AG04449 (cell line): ENCODE data around the gene TMEM14A.

Experiments
- CTCF ChIA-PET: fragments of 350-600 bp; formaldehyde crosslinking; extraction: SDS; loops from one replicate; lab custom pipeline; 2021; ENCODE audit warnings: antibody characterized with exemption; lab: Yijun Ruan, JAX
- POLR2A ChIA-PET: fragments of 400-600, 350-600 bp; formaldehyde crosslinking; extraction: SDS; loops from one replicate; lab custom pipeline; 2020; ENCODE audit warnings: antibody characterized with exemption, inconsistent platforms; lab: Yijun Ruan, JAX
- DNase-seq: peaks from one replicate; pipeline ENCODE4 v3.0.0-alpha.2; 2010; ENCODE audit warnings: low read depth, low spot score
- H3K4me3 ChIP-seq: 2 replicates; pipeline ENCODE4 v1.5.1; 2011; ENCODE audit warnings: low read depth, mild to moderate bottlenecking, control low read depth, low read length
- TF ChIP-seq, protein P1 (sequence below): IDR thresholded peaks from one replicate; pipeline ENCODE4 v1.5.1; 2011; ENCODE audit warnings: mild to moderate bottlenecking, moderate library complexity, low read length, control low read depth, inconsistent platforms; ENCODE audit not compliant: insufficient read depth; ENCODE audit errors: missing control alignments

TMEM14A gene

DNA sequence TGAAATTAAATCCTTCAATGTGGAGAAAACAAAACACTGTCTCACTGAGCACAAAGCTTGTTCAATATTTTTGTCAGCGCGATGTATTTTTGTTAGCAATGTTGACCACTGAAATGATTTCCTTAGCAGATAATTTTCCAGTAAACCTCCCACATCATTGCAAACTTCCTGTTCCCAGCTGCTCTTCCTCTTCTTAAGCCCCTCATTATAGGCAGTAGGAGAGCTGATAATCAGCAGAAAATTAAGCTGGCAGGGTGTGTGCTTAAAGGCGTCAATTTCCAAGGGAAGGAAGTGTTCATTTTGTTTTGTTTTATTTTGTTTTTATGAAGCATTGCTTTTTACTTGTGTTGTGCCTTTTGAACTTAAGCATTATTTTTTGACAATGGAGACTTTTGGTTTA is 29.1 kb upstream of the TMEM14A start:
- TF ChIP-seq, protein P1, sequence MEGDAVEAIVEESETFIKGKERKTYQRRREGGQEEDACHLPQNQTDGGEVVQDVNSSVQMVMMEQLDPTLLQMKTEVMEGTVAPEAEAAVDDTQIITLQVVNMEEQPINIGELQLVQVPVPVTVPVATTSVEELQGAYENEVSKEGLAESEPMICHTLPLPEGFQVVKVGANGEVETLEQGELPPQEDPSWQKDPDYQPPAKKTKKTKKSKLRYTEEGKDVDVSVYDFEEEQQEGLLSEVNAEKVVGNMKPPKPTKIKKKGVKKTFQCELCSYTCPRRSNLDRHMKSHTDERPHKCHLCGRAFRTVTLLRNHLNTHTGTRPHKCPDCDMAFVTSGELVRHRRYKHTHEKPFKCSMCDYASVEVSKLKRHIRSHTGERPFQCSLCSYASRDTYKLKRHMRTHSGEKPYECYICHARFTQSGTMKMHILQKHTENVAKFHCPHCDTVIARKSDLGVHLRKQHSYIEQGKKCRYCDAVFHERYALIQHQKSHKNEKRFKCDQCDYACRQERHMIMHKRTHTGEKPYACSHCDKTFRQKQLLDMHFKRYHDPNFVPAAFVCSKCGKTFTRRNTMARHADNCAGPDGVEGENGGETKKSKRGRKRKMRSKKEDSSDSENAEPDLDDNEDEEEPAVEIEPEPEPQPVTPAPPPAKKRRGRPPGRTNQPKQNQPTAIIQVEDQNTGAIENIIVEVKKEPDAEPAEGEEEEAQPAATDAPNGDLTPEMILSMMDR, result no peak
- no peak for DNase-seq
- CTCF ChIA-PET, result interaction anchor here (1.4 to 12.7 kb wide), 4 partner anchors 8 to 66 kb away, joined by 4 to 169 read pairs (median 6); partner anchors contain the start of gene TRAM2
- H3K4me3 ChIP-seq, result no peak overlapping the region
- POLR2A ChIA-PET, result no interaction called here

DNA sequence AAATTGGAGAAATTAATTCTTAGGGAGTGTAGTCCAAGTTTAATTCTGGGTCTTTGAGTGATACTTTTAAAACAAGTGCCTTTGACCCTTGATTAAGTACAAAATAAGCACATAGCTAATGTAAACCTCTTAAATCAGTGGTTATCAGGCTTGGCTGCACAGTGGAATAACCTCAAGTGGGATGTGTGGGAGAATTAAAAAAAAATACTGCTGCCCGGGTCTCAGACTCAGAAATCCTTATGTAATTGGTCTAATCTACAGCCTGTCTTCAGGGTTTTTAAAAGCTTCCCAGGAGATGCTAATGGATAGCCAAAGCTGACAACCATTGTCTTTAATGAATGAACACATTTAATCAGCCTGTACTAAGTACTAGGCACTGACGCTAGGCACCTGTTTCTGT is 28.5 kb upstream of the TMEM14A start:
- DNase-seq, result no peak
- ChIA-PET CTCF (interaction anchor here (1.4 to 12.7 kb wide), 3 partner anchors 8 to 44 kb away, joined by 5 to 169 read pairs (median 8); no protein-coding TSS in a partner anchor), POLR2A (no interaction called here)
- no peak overlapping the region for H3K4me3 ChIP-seq
- TF ChIP-seq, protein P1, result no peak

DNA sequence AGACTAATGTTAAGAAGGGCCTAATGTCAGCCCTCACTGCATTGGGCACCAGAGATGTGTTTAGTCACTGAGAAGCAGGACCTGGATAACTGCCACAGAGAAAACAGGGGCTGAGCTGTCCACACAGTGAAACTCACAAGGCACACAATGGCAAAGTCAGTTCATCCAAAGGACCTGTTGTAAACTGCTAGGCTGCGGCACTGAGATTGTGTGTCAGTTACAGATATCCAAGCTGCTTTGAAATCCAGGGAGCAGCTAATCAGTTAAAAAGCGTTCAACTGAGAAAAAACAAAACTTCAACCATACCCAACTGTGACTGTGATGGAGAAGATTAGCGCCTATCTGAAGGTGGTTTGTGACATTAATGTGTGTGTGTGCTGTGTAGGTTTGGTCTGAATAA is 27.8 kb upstream of the TMEM14A start:
- POLR2A ChIA-PET, result no interaction called here
- H3K4me3 ChIP-seq, result no peak overlapping the region
- TF ChIP-seq, protein P1, result no peak
- no peak for DNase-seq
- CTCF ChIA-PET, result interaction anchor here (0.9 to 12.7 kb wide), 3 partner anchors 7 to 45 kb away, joined by 3 to 169 read pairs (median 3); no protein-coding TSS in a partner anchor

- POLR2A ChIA-PET, result no interaction called here
- DNase-seq, result no peak
- TF ChIP-seq, protein P1, result no peak
- CTCF ChIA-PET, result interaction anchor here (1.0 to 12.7 kb wide), 2 partner anchors 6 to 19 kb away, joined by 3 to 169 read pairs; no protein-coding TSS in a partner anchor
- H3K4me3 ChIP-seq, result no peak overlapping the region
Observed at GRCh38 chr6:52644253-52644652, 26.7 kb upstream of the TMEM14A start.

GRCh38 chr6:52645976-52646375 is 24.9 kb upstream of the TMEM14A start:
- H3K4me3 ChIP-seq, result no peak overlapping the region
- ChIA-PET POLR2A (no interaction called here), CTCF (interaction anchor here (0.5 to 10.1 kb wide), 7 partner anchors 8 to 360 kb away, joined by 3 to 169 read pairs (median 5); no protein-coding TSS in a partner anchor)
- no peak for DNase-seq
- TF ChIP-seq, protein P1, result no peak

DNA sequence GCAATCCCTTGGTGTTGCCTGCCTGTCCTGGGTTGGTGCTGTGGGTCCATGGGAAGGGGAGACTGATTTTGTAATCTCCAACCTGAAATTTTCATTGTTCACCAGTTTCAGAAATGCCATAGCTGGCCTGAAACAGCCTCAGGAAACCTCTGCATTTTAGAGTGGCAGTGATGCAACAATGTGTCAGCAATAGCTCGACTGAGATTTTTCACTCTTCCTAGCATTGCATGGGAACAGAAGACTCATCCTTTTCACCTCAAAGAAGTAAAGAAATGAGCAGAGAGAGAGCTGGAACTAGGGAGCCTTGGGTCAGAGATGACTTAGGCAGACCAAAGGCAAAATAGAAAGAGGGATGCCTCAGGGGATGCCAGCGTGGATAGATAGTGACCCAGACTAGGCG is 23.7 kb upstream of the TMEM14A start:
- H3K4me3 ChIP-seq, result no peak overlapping the region
- CTCF ChIA-PET, result interaction anchor here (0.8 to 10.1 kb wide), 10 partner anchors 9 to 361 kb away, joined by 3 to 169 read pairs (median 5); no protein-coding TSS in a partner anchor
- TF ChIP-seq, protein P1, result no peak
- POLR2A ChIA-PET, result no interaction called here
- no peak for DNase-seq
